NAMALWA (cell line): Measurements from ENCODE around the gene ZNF780A.
"Not testable (repeated sequence)": the region's sequence is repeated elsewhere in the genome, so short reads cannot be mapped to it uniquely, and the experiment has no call there.

ENCODE experiments used
- DNase-seq: peaks from one replicate; pipeline ENCODE4 v3.0.0-alpha.2; 2015; ENCODE audit warnings: low spot score

ZNF780A gene

DNA sequence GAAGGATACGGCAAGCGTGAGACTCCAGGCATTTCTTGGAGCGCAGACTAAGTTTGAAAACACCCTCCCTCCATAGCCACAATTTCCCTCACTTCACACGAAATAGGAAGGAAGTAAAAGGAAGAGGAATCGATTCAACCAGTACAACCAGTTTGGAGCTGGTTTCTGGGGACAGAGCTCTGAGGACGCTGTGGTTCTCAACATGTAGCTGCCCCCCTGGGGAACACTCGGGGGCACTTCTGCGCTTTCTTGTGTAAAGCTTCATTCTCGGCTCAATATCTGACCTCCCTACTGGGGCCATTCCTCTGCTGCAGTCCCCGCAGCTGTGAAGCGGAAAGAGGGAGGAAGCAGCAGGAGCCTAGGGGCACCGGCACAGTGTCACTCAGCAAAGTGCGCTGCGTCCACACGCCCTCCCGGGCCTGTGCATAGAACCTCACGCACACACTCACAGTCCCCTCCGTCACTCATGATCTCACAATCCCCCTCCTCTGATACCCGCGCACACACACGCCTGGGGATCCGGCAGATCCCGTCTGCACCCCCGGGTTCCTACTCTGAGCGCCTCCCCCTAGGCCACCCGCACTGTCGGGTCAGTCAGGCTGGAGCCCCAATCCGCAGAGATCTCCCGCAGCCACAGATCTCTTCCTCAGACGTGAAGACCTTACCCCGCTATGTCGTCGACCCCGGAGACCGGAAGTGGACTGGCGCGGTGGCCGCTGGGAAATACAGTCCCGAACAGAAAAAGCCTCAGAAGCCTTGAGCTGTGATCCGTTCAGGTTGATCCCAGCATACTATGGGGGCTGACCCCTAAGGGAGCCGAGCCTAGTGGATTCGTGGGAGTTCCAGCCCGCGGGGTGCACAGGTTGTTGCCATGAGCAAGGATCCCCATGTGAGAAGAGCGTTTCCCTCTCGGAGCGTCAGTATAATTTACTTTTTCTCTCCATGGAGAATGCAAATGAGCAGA lies at the start of gene ZNF780A:
ZNF780A (minus strand) TSS at position 703 of the 964 bp plus-strand sequence. CDS start 6,190 bp downstream, outside the sequence.
- peak; percentile 81 for DNase-seq

DNA sequence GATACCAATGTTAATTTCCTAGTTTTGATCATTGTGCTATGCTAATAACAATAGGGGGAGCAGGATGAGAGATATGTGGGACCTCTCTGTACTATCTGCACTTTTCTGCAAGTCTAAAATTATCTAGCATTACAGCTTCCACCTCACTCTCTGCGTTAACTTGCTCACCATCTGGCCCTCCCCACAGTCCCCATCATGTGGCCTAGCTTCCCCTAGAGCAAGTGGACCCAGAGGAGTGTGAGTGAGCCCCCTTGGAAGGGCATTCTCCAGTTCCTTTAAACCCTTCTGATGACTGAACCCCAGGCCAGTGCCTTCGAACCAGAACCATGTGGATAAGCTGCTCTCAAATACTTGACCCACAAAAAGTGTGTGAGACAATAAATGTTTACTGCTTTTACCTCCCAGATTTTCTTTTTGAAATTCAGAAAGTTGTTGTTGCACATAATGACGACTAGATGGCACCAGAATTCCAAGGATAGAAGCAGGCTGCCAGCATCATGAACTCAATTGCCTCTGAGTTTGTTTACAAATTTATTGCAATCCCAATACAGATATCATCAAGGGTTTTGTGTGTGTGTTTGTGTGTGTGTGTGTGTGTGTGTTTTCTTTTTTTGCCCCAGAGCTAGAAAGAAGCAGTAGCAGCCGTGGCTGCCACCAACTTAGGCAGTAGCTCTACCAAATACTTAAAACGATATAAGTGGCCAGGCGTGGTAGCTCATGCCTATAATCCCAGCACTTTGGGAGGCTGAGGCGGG lies 49.0 kb upstream of the ZNF780A start:
- DNase-seq: peak; percentile 70

DNA sequence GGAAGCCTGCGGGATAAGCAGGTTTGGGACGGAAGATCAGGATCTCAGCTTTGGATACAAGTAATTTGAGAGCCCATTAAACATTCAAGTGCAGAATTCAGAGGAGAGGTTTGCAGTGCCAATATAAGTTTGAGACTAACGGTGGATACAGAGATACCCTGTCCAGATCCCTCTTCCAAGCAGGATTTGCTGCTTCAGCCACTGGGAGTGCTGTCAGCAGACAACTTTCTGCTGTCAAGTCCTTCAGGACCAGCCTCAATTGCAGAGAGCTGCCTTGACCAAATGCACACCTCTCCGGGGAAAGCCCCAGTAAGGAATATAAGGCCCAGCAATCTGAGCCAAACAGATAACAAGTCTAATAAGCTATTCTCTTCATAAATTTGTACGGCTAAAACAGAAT lies 46.1 kb upstream of the ZNF780A start:
- DNase-seq: no peak

DNA sequence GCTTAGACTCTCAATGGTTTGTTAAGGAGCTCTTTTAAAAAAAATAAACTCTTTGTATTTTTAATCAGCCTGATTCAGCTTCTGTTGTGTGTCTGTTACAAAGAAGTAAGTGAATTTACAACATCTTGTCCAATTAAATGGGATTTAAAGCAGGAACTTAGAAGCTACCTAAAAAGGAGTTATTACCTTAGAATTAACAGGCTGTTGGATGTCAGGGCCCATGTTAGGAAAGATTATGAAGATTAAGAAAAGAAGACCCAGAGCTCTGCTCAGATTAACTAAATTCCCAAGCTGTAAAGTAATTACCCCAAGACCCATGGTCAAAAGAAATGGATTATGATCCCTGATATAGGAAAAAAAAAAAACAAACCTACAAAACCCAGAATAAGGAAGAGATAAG lies 44.1 kb upstream of the ZNF780A start:
- DNase-seq: no peak

DNA sequence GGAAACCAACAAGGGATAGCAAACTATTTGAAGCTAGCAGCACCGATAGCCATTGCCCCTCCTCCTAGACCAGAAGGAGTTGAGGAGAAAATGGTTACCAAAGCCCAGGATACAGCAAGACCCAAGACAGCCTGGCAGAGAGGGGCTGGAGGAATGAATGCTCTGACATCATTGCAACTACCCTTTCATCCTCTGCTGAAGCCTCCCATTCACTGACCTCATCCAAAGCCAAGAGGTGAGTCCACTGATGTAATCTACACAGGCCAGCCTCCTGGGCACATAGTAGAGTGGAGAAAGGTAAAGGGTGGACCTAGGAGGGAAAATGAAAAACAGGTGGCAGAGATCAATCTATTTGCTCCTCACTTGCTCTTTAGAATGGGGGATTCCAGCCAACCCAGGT lies 42.7 kb upstream of the ZNF780A start:
- DNase-seq: no peak

DNA sequence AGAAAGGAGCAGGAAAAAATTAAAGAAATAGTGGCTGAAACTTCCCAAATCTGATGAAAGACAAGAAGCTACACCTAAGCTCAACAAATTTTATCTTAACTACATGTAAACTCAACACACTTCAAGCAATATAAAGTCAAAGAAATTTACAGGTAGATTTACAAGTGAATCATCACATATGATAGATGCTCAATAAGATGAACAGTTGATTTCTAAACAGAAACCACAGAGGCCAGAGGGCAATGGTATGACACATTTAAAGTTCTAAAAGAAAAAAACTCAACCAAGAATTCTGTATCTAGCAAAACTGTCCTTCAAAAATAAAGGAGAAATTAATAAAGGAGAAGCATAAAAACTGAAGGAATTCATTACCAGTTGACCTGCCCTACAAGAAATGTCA lies 39.3 kb upstream of the ZNF780A start:
- no peak for DNase-seq

DNA sequence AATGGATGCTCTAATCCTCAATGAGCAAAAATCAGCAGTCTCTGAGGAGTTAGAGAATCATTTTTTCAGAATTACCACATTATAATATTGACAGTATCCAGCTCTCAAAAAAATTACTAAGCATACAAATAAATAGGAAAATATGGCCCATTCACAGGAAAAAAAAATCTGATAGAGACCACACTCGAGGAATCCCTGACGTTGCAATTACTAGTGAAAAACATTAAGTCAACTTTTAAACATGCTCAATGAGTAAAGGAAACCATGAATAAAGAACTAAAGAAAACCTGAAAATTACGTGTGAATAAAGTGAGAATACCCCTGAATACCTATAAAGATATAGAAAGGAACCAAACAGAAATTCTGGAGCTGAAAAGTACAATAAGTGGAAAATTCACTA lies 38.7 kb upstream of the ZNF780A start:
- DNase-seq: no peak

DNA sequence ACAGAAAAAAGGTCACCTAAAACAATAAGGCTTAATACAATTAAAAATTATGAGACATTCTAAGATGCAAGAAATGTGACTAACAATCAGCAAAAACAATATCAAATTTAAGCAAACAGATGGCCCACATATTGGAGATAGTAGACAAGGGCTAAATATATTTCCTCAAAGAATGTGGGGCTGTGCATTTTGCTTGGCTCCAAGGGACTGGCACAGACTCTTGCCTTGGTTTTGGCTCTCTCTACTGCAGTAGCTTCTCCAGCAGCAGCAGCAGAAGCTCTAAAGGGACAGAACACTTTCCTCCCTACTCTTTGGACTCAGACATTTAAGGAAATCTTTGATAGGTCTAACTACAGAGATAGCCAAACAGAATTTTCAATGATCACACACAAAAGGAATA lies 38.2 kb upstream of the ZNF780A start:
- DNase-seq: no peak

GRCh38 chr19:40119380-40119779 lies 28.6 kb upstream of the ZNF780A start:
- DNase-seq: no peak

GRCh38 chr19:40118638-40119037 lies 27.9 kb upstream of the ZNF780A start:
- DNase-seq: not testable (repeated sequence)

GRCh38 chr19:40116075-40116474 lies 25.3 kb upstream of the ZNF780A start:
- no peak for DNase-seq

GRCh38 chr19:40114119-40114518 lies 23.4 kb upstream of the ZNF780A start:
- DNase-seq: not testable (repeated sequence)

DNA sequence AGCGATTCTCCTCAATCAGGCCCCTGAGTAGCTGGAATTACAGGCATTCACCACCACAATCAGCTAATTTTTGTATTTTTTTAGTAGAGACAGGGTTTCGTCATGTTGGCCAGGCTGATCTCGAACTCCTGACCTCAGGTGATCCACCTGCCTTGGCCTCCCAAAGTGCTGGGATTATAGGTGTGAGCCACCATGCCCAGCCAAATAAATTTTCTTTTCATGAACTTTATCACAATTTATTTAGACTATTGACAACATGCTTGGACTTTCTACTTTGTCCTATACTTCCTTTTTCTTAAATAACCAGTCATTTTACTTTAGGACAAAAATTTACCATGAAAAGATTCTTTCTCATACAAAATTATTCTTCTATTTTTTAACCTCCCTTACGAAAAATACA lies 21.5 kb upstream of the ZNF780A start:
- not testable (repeated sequence) for DNase-seq

DNA sequence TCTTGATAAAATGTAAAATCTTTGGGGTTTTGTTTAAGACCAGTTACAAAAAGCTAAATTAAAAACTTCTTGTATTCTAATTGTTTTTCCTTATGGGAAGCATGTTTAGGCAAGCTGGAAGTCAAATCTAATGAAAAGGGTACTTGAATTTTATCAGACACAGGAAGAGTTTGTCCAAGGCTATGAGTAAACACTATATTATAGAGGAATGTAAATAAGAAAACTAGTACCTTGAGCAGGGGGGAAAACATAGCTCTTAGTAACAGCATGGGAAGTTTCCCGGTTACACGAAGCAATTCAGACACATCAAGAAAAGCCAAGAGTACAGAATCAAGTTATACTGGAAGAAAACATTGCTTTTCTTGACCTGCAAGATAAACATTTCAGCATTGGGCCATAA lies 19.8 kb upstream of the ZNF780A start:
- no peak for DNase-seq

DNA sequence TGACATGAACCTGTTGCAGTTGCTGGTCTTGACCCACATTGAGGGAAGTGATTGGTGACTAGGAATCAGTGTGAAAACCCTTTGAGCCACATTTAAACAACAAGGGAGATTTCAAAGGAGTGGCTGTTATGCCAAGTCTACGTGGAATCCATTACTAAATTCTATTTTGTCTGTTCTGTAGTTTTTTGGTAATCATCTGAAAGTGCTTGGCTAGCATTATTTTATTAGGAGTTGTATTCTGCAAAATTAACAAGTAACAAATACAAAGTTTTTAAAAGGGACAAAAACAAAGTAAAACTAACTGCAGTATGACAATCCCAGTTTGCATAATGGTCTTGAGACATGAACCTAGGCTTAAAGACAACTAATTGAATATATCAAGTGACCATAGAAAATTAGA lies 14.0 kb upstream of the ZNF780A start:
- DNase-seq: no peak

DNA sequence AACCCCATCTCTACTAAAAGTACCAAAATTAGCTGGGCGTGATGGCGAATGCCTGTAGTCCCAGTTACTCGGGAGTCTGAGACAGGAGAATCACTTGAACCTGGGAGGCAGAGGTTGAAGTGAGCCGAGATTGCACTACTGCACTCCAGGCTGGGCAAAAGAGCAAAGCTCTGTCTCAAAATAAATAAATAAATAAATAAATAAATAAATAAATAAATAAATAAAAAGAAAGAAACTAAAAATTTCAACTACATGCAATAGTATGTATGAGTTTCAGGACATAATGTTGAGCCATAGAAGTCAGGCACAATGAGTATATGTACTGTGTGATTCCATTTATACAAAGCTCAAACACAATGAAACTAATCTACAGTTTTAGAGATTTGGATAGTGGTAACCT lies 12.9 kb upstream of the ZNF780A start:
- no peak for DNase-seq

DNA sequence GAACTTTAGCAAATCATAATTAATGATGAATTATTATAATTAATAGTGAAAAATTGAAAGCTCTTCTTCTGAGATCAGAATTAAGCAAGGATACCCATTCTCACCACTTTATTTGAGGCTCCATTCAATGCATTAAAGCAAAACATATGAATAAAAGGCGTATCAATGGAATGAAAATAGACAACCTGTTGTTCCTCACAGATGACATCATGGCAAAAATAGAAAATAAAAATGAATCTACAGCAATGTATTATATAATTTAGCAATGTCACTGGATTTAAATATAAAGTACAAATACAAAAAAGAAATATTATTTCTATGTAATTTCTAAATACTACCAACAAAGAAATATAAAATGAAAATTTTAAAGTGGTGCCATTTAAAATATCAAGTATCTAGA lies 11.1 kb upstream of the ZNF780A start:
- DNase-seq: no peak

GRCh38 chr19:40093416-40093815 lies 2.7 kb upstream of the ZNF780A start:
- DNase-seq: no peak

DNA sequence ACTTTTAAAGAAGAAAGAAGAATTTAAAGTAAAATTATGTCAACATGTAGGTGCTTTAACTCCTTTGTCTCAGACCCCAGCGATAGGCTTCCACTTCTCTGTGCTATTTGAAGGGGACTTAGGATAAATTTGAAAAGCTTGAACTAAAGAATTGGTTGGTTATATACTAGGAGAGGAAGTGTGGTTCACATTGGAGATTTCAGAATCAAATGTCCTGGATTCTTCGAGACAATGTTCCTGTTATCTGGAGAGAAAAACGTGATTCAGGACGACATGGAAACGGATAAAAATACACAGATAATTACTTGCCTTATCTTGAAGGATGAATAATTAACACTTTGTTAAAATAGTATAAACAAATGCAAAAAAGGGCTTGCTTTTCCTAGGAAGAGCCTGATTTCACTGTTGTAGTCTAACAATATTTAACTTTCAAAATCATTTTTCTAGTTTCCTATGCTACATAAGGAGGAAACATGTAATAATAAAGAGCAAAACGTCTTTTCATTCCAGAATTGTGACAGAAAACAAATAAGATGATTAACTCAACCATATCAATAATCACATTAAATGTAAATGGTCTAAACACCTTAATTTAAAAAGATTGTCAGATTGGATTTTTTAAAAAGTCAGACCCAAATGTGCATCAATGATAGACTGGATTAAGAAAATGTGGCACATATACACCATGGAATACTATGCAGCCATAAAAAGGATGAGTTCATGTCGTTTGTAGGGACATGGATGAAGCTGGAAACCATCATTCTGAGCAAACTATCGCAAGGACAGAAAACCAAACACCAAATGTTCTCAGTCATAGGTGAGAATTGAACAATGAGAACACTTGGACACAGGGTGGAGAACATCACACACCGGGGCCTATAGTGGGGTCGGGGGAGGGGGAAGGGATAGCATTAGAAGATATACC lies 724 bp upstream of the ZNF780A start:
- DNase-seq: no peak

GRCh38 chr19:40089462-40089861 lies 1.3 kb downstream of the ZNF780A start:
- DNase-seq: no peak

GRCh38 chr19:40088299-40089047 lies 2.3 kb downstream of the ZNF780A start:
- no peak for DNase-seq
